K562 (cell line): ENCODE results near the gene BBLN. TPM values are rescaled to one million over a fixed set of nuclear protein-coding genes. Genes with fewer than 3 reads are reported as not detected.

ENCODE experiments used
- ATAC-seq: fragments of 200-7000 bp; cut with Tn5 transposase; 3 replicates; pipeline ENCODE4 v1.9.1; 2020; ENCODE audit warnings: moderate library complexity
- BruUV-seq: library from RNA; stranded (reverse); fragments of 400-500 nt; replicated peaks from 2 replicates; lab custom pipeline; 2021; lab: Mats Ljungman, UMichigan
- CTCF ChIA-PET: fragments of 300-600 bp; formaldehyde crosslinking; extraction: SDS; loops from one replicate; lab custom pipeline; 2021; ENCODE audit warnings: low intra/inter-chr PET ratio; lab: Yijun Ruan, JAX
- POLR2A ChIA-PET: fragments of 300-600, 350-650 bp; sonication (Branson Sonifier 250); formaldehyde crosslinking; extraction: SDS; loops from one replicate; lab custom pipeline; 2021; ENCODE audit warnings: antibody characterized with exemption, inconsistent platforms; lab: Yijun Ruan, JAX
- DNase-seq, 4 experiments: peaks; one replicate each; pipeline versions ENCODE4 v3.0.0 to v3.0.0-alpha.2; 2011 to 2018; ENCODE audit warnings: low spot score in 3 of 4, mixed read lengths in 3 of 4; ENCODE audit errors: extremely low read depth in 1 of 4
- FAIRE-seq: peaks from 2 replicates; lab custom pipeline; 2011; peaks lifted over from hg19 to GRCh38; lab: Jason Lieb, UNC
- H2AFZ ChIP-seq: 2 replicates; pipeline ENCODE4 v1.6.0; 2011; ENCODE audit warnings: low read depth, low read length, control low read depth, inconsistent platforms
- H3K27ac ChIP-seq: fragments of 200-600 bp; 3 replicates; pipeline ENCODE4 v1.8.0; 2011; ENCODE audit warnings: low read depth, mild to moderate bottlenecking, control low read depth, inconsistent platforms, low read length, moderate library complexity, mixed read lengths; ENCODE audit errors: extremely low read depth
- H3K27me3 ChIP-seq, 2 experiments: fragments of 300-600 bp in 1 of 2; 2 replicates in 1 of 2; 3 replicates in 1 of 2; pipeline versions ENCODE4 v1.6.0 to v1.8.0; 2011; ENCODE audit warnings: inconsistent platforms in 2 of 2, low read length in 2 of 2, mild to moderate bottlenecking in 1 of 2, mixed read lengths in 1 of 2, moderate library complexity in 1 of 2; ENCODE audit not compliant: control insufficient read depth in 2 of 2, insufficient read depth in 2 of 2
- H3K36me3 ChIP-seq: fragments of 300-600 bp; 3 replicates; pipeline ENCODE4 v1.8.0; 2011; ENCODE audit warnings: mild to moderate bottlenecking, low read length, inconsistent platforms; ENCODE audit not compliant: control insufficient read depth, insufficient read depth
- H3K4me1 ChIP-seq, 2 experiments: fragments of 200-600 bp in 1 of 2; replicated peaks in 1 of 2; 2 replicates in 1 of 2; 3 replicates in 1 of 2; pipeline versions ENCODE4 v1.5.1 to v1.8.0; 2011; ENCODE audit warnings: inconsistent platforms in 2 of 2, low read length in 2 of 2, mild to moderate bottlenecking in 1 of 2, mixed read lengths in 1 of 2, moderate library complexity in 1 of 2; ENCODE audit not compliant: control insufficient read depth in 2 of 2, insufficient read depth in 2 of 2
- H3K4me2 ChIP-seq: 2 replicates; pipeline ENCODE4 v1.6.1; 2011; ENCODE audit warnings: low read length, control low read depth, inconsistent platforms, mixed read lengths; ENCODE audit not compliant: insufficient read depth
- H3K4me3 ChIP-seq: fragments of 200-600 bp; sonication (generic), shearing (Covaris generic); 2 replicates; pipeline ENCODE4 v1.5.1; 2016; ENCODE audit warnings: control low read depth, inconsistent platforms
- H3K79me2 ChIP-seq: fragments of 200-600 bp; 3 replicates; pipeline ENCODE4 v1.8.0; 2011; ENCODE audit warnings: low read length, inconsistent platforms; ENCODE audit not compliant: control insufficient read depth, insufficient read depth
- H3K9ac ChIP-seq, 2 experiments: 2 replicates each; pipeline versions ENCODE4 v1.6.0 to v1.6.1; 2011; ENCODE audit warnings: low read depth in 2 of 2, low read length in 2 of 2, control low read depth in 1 of 2, inconsistent platforms in 1 of 2, mild to moderate bottlenecking in 1 of 2, mixed read lengths in 1 of 2; ENCODE audit not compliant: insufficient read depth in 1 of 2
- H3K9me1 ChIP-seq: one replicate; pipeline ENCODE4 v1.6.0; 2011; ENCODE audit warnings: inconsistent platforms, mild to moderate bottlenecking, low read length, moderate library complexity; ENCODE audit not compliant: control insufficient read depth, insufficient read depth
- H3K9me3 ChIP-seq: replicated peaks from 2 replicates; pipeline ENCODE4 v1.5.1; 2011; ENCODE audit warnings: low read depth, low read length, inconsistent platforms; ENCODE audit not compliant: control insufficient read depth, insufficient read depth
- H4K20me1 ChIP-seq: replicated peaks from 2 replicates; pipeline ENCODE4 v1.6.1; 2011; ENCODE audit warnings: low read length, inconsistent platforms, mixed read lengths; ENCODE audit not compliant: control insufficient read depth, insufficient read depth
- HNRNPLL ChIP-seq: fragments of 200-400 bp; formaldehyde crosslinking; IDR thresholded peaks from 2 replicates; pipeline ENCODE4 v1.6.1; 2017; ENCODE audit warnings: low read length, low read depth, mild to moderate bottlenecking; ENCODE audit not compliant: poor library complexity, severe bottlenecking
- ZNF311 ChIP-seq: fragments of 250-450 bp; sonication (Bioruptor Pico); IDR thresholded peaks from 2 replicates; pipeline ENCODE4 v1.4.0; 2020; ENCODE audit warnings: mild to moderate bottlenecking, moderate library complexity
- WGBS: fragments of 100-300 bp; shearing (Covaris generic); methylation state at CpG from one replicate; pipeline ENCODE4 v1.1.6; 2016; ENCODE audit warnings: low coverage, mixed read lengths; ENCODE audit not compliant: insufficient coverage; ENCODE audit errors: missing lambda C conversion rate; 5-methylcytosine and 5-hydroxymethylcytosine counted together
- in situ Hi-C: fragments of 300-500 bp; cut with MboI; formaldehyde crosslinking; loops from 4 replicates; pipeline ENCODE4 v1.15.0; 2018; ENCODE audit warnings: inconsistent platforms, mixed read lengths
- intact Hi-C: fragments of 100-400 bp; cut with micrococcal nuclease; formaldehyde crosslinking; loops from 2 replicates; pipeline ENCODE4 v1.14.2; 2022
- polyA plus RNA-seq, 8 experiments: library from polyadenylated mRNA; depleted of rRNA in 4 of 8; stranded (reverse) in 5 of 8; unstranded in 3 of 8; fragments of >200 nt; fragmentation: Nextera tagmentation in 2 of 8; fragmentation: Illumina TruSeq in 1 of 8; extraction: Ambion mirVana in 2 of 8; extraction: Trizol in 1 of 8; gene quantifications; 2 replicates each; pipeline versions ENCODE4 v1.2.1 to v1.2.3, GENCODE V29; 2011 to 2014; ENCODE audit warnings: inconsistent platforms in 1 of 8, missing spikeins in 1 of 8
- total RNA-seq, 7 experiments: library from RNA; depleted of rRNA in 6 of 7; stranded (reverse); fragments of >200 nt in 6 of 7; fragmentation: Illumina TruSeq in 2 of 7; extraction: Trizol in 2 of 7; gene quantifications; 2 replicates each; pipeline versions ENCODE4 v1.2.1 to v1.2.3, GENCODE V29; 2011 to 2021; ENCODE audit warnings: low replicate concordance in 1 of 7
- TF ChIP-seq, protein P1 (sequence below), 2 experiments: fragments of 450-650 bp in 1 of 2; sonication (generic) in 1 of 2; formaldehyde crosslinking in 1 of 2; IDR thresholded peaks; 2 replicates each; pipeline versions ENCODE4 v1.7.1 to v1.9.0; 2016 to 2022; ENCODE audit warnings: inconsistent platforms in 1 of 2, mild to moderate bottlenecking in 1 of 2, missing genetic modification reagents in 1 of 2
- TF ChIP-seq, protein P2 (sequence below): fragments of 450-650 bp; IDR thresholded peaks from 2 replicates; pipeline ENCODE4 v1.6.1; 2016

The BBLN gene
- total and polyA plus RNA-seq, 9 of the 15 experiments (the other 6 are each of a cell fraction or from before 2014, with no cell fraction given), result 4.2 to 331 (median 87.1) TPM

DNA sequence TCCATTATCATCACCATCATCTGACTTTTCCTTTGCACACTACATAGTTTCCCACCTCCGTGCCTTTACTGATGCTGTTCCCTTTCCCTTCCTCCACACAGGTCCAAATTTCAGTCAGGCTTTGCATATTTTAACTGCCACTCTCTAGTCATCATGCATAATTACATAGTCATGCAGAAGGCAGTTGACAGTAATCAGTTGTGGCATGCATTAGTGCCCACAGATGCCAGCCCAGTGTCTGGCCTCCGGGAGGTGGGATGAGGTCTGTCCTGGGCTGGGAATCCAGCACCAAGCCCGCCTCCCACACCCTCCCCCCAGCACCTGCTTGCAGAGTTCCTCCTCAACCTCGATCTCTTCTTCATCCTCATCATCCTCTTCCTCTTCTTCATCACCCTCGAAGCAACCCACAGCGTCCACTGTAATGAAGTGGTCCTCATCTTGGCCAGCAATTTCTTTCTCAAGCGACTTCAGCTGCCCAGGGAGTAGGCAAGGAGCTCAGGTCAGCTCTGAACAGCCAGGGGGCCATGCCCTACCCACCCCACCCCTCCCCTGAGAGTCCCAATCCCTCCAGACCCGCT lies 8.8 kb downstream of the BBLN start:
- DNase-seq (no peak), FAIRE-seq (no peak), ATAC-seq (no peak)
- no peaks in the 10 kb centered on the region for H3K9me1 ChIP-seq
- no peak overlapping the region for H3K4me2 ChIP-seq
- in situ Hi-C loops (no loop called here), intact Hi-C loops (no loop called here)
- TF ChIP-seq HNRNPLL (peak; percentile 12), ZNF311 (CRISPR knock-in tag) (no peak)
- TF ChIP-seq, protein P1, sequence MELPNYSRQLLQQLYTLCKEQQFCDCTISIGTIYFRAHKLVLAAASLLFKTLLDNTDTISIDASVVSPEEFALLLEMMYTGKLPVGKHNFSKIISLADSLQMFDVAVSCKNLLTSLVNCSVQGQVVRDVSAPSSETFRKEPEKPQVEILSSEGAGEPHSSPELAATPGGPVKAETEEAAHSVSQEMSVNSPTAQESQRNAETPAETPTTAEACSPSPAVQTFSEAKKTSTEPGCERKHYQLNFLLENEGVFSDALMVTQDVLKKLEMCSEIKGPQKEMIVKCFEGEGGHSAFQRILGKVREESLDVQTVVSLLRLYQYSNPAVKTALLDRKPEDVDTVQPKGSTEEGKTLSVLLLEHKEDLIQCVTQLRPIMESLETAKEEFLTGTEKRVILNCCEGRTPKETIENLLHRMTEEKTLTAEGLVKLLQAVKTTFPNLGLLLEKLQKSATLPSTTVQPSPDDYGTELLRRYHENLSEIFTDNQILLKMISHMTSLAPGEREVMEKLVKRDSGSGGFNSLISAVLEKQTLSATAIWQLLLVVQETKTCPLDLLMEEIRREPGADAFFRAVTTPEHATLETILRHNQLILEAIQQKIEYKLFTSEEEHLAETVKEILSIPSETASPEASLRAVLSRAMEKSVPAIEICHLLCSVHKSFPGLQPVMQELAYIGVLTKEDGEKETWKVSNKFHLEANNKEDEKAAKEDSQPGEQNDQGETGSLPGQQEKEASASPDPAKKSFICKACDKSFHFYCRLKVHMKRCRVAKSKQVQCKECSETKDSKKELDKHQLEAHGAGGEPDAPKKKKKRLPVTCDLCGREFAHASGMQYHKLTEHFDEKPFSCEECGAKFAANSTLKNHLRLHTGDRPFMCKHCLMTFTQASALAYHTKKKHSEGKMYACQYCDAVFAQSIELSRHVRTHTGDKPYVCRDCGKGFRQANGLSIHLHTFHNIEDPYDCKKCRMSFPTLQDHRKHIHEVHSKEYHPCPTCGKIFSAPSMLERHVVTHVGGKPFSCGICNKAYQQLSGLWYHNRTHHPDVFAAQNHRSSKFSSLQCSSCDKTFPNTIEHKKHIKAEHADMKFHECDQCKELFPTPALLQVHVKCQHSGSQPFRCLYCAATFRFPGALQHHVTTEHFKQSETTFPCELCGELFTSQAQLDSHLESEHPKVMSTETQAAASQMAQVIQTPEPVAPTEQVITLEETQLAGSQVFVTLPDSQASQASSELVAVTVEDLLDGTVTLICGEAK (IDR thresholded peaks at IDR 0.05), result no peak
- TF ChIP-seq, protein P1 (CRISPR knock-in tag; IDR thresholded peaks at IDR 0.05), result no peak
- TF ChIP-seq, protein P2, sequence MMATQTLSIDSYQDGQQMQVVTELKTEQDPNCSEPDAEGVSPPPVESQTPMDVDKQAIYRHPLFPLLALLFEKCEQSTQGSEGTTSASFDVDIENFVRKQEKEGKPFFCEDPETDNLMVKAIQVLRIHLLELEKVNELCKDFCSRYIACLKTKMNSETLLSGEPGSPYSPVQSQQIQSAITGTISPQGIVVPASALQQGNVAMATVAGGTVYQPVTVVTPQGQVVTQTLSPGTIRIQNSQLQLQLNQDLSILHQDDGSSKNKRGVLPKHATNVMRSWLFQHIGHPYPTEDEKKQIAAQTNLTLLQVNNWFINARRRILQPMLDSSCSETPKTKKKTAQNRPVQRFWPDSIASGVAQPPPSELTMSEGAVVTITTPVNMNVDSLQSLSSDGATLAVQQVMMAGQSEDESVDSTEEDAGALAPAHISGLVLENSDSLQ, result no peak
- H4K20me1 ChIP-seq, result peaks cover 9% of the 10 kb centered on the region; the same call in 1 of the 2 replicates
- no peak overlapping the region for H3K27ac ChIP-seq
- peak overlapping the region in 1 of 2 experiments; percentile 5; a peak in 1 of 4 replicates for H3K9ac ChIP-seq
- no peaks in the 10 kb centered on the region for H3K9me3 ChIP-seq
- H3K79me2 ChIP-seq, result no peaks in the 10 kb centered on the region
- ChIA-PET CTCF (no interaction called here), POLR2A (interaction anchor here (1.0 to 12.6 kb wide), 6 partner anchors 5 to 21 kb away, joined by 3 to 155 read pairs (median 10); partner anchors contain the start of gene BBLN)
- BruUV-seq, result TSS peak; percentile 50
- peaks cover 0 to 16% of the 10 kb centered on the region in 2 experiments; a peak in 3 of 5 replicates for H3K4me1 ChIP-seq
- no peak overlapping the region for H3K4me3 ChIP-seq
- H3K36me3 ChIP-seq, result peaks cover 77% of the 10 kb centered on the region
- H2AFZ ChIP-seq, result no peak overlapping the region
- no peaks in the 10 kb centered on the region for H3K27me3 ChIP-seq
- 75% methylated on average over 8 of the region's 8 CpGs for WGBS
